ENCODE results near the gene INTS4. TPM values are rescaled to one million over a fixed set of nuclear protein-coding genes. Genes with fewer than 3 reads are reported as not detected.

INTS4 gene
- total and polyA plus RNA-seq, 10 of the 15 experiments (the other 5 are each of a cell fraction or from before 2014, with no cell fraction given) = 20.2 to 50.5 (median 40.0) TPM

DNA sequence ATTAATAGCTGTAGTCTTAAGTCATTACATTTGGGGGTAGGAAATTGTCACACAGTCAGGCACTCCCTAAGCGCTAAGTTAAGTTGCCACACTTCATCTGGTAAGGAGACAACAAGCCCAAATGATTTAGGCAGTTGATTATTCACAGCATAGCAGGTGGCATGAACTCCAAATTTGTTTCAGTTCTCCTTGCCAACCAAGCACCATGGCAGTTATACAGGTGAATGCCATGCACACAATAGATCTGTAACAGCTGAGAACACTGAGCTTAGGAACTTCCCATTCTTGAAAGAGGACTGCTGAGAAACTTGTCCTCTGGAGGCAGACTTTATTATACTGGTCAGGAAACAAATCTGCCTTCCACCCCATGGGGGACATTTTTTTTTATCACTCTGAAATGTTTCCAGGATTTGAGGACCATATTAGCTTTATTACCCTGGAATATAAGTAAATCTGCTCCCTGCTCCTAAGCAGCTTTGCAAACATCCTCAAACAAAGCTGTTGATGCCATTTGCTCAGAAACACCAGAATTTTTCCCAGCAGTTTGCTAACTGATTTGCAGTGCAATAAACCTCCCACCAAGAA, 5.1 kb upstream of the INTS4 start:
- FAIRE-seq = no peak
- CTCF ChIA-PET = interaction anchor here (0.6 to 2.6 kb wide), 32 partner anchors 8 to 565 kb away, joined by 3 to 37 read pairs (median 4); partner anchors contain the start of gene NDUFC2
- in situ Hi-C loops (cut with MboI) = loop anchor here (5.0 kb wide), 1 partner anchor 222 kb away; no protein-coding TSS in a partner anchor
- no peak for TF ChIP-seq POLR2AphosphoS2 (IDR thresholded peaks at IDR 0.05; ENCODE audit: low read depth, low read length)
- no peak for TF ChIP-seq FOS (IDR thresholded peaks at IDR 0.05; ENCODE audit: borderline replicate concordance, extremely low read depth, insufficient read length)
- TF ChIP-seq NFIC (IDR thresholded peaks at IDR 0.05; ENCODE audit: low read depth, low read length) = no peak
- no peak for TF ChIP-seq CBFB (IDR thresholded peaks at IDR 0.05; ENCODE audit: low read depth)
- TF ChIP-seq, protein P1, sequence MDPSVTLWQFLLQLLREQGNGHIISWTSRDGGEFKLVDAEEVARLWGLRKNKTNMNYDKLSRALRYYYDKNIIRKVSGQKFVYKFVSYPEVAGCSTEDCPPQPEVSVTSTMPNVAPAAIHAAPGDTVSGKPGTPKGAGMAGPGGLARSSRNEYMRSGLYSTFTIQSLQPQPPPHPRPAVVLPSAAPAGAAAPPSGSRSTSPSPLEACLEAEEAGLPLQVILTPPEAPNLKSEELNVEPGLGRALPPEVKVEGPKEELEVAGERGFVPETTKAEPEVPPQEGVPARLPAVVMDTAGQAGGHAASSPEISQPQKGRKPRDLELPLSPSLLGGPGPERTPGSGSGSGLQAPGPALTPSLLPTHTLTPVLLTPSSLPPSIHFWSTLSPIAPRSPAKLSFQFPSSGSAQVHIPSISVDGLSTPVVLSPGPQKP (IDR thresholded peaks at IDR 0.05; ENCODE audit: low read depth, low read length) = no peak
- TF ChIP-seq, protein P2, sequence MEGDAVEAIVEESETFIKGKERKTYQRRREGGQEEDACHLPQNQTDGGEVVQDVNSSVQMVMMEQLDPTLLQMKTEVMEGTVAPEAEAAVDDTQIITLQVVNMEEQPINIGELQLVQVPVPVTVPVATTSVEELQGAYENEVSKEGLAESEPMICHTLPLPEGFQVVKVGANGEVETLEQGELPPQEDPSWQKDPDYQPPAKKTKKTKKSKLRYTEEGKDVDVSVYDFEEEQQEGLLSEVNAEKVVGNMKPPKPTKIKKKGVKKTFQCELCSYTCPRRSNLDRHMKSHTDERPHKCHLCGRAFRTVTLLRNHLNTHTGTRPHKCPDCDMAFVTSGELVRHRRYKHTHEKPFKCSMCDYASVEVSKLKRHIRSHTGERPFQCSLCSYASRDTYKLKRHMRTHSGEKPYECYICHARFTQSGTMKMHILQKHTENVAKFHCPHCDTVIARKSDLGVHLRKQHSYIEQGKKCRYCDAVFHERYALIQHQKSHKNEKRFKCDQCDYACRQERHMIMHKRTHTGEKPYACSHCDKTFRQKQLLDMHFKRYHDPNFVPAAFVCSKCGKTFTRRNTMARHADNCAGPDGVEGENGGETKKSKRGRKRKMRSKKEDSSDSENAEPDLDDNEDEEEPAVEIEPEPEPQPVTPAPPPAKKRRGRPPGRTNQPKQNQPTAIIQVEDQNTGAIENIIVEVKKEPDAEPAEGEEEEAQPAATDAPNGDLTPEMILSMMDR (IDR thresholded peaks at IDR 0.05 in 2 of 3, conservative IDR thresholded peaks at IDR 0.05 in 1 of 3; ENCODE audit: control insufficient read depth in 2 of 3, extremely low read depth in 1 of 3, insufficient read depth in 1 of 3, low read depth in 3 of 3, low read length in 3 of 3) = no peak
- TF ChIP-seq, protein P3, sequence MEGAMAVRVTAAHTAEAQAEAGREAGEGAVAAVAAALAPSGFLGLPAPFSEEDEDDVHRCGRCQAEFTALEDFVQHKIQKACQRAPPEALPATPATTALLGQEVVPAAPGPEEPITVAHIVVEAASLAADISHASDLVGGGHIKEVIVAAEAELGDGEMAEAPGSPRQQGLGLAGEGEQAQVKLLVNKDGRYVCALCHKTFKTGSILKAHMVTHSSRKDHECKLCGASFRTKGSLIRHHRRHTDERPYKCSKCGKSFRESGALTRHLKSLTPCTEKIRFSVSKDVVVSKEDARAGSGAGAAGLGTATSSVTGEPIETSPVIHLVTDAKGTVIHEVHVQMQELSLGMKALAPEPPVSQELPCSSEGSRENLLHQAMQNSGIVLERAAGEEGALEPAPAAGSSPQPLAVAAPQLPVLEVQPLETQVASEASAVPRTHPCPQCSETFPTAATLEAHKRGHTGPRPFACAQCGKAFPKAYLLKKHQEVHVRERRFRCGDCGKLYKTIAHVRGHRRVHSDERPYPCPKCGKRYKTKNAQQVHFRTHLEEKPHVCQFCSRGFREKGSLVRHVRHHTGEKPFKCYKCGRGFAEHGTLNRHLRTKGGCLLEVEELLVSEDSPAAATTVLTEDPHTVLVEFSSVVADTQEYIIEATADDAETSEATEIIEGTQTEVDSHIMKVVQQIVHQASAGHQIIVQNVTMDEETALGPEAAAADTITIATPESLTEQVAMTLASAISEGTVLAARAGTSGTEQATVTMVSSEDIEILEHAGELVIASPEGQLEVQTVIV (IDR thresholded peaks at IDR 0.05; ENCODE audit: borderline replicate concordance, partially characterized antibody) = no peak
- TF ChIP-seq KDM1A (IDR thresholded peaks at IDR 0.05; ENCODE audit: borderline replicate concordance) = no peak
- TF ChIP-seq GATAD2B (conservative IDR thresholded peaks at IDR 0.05; ENCODE audit: low read depth) = no peak
- no peak for TF ChIP-seq EZH2 (IDR thresholded peaks at IDR 0.05; ENCODE audit: borderline replicate concordance, control insufficient read depth, low read depth, low read length)
- TF ChIP-seq PAX5 (IDR thresholded peaks at IDR 0.05; ENCODE audit: borderline replicate concordance, low read depth, low read length) = no peak
- TF ChIP-seq KAT2A (conservative IDR thresholded peaks at IDR 0.05; ENCODE audit: control insufficient read depth, low read depth, low read length) = no peak
- no peak for TF ChIP-seq RELA (IDR thresholded peaks at IDR 0.05; ENCODE audit: borderline replicate concordance, partially characterized antibody)
- TF ChIP-seq, protein P4, sequence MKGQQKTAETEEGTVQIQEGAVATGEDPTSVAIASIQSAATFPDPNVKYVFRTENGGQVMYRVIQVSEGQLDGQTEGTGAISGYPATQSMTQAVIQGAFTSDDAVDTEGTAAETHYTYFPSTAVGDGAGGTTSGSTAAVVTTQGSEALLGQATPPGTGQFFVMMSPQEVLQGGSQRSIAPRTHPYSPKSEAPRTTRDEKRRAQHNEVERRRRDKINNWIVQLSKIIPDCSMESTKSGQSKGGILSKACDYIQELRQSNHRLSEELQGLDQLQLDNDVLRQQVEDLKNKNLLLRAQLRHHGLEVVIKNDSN (IDR thresholded peaks at IDR 0.05; ENCODE audit: borderline replicate concordance, extremely low read length, insufficient read depth, low read depth, low read length) = no peak
- TF ChIP-seq, protein P5, sequence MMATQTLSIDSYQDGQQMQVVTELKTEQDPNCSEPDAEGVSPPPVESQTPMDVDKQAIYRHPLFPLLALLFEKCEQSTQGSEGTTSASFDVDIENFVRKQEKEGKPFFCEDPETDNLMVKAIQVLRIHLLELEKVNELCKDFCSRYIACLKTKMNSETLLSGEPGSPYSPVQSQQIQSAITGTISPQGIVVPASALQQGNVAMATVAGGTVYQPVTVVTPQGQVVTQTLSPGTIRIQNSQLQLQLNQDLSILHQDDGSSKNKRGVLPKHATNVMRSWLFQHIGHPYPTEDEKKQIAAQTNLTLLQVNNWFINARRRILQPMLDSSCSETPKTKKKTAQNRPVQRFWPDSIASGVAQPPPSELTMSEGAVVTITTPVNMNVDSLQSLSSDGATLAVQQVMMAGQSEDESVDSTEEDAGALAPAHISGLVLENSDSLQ (IDR thresholded peaks at IDR 0.05) = no peak

More for the DNA sequence above, 5.1 kb upstream of the INTS4 start:
- WGBS (ENCODE audit: insufficient coverage, insufficient replicate concordance, low lambda C conversion rate, missing lambda C conversion rate) = 54% methylated on average over 1 of the region's 1 CpG
- H3K4me1 ChIP-seq (ENCODE audit: control insufficient read depth, insufficient read depth, low read length) = no peaks in the 10 kb centered on the region
- no peaks in the 10 kb centered on the region for H3K9me3 ChIP-seq (replicated peaks; ENCODE audit: control insufficient read depth, insufficient read depth, low read length)
- ChIA-PET POLR2A (no interaction called here), SMC1A (ENCODE audit: uncharacterized antibody, unreplicated experiment) (interaction anchor here (0.6 to 2.0 kb wide), 17 partner anchors 10 to 565 kb away, joined by 3 to 11 read pairs (median 5); no protein-coding TSS in a partner anchor), RAD21 (ENCODE audit: unreplicated experiment) (interaction anchor here (0.6 to 1.8 kb wide), 12 partner anchors 12 to 464 kb away, joined by 3 to 15 read pairs (median 4); partner anchors contain the start of gene CLNS1A)
- peak overlapping the region; percentile 24 for H2AFZ ChIP-seq (ENCODE audit: control insufficient read depth, low read depth, low read length)
- no peak overlapping the region for H3K27ac ChIP-seq (ENCODE audit: control insufficient read depth, insufficient read depth)
- no peaks in the 10 kb centered on the region for H3K27me3 ChIP-seq (replicated peaks in 1 of 2; ENCODE audit: control insufficient read depth in 2 of 2, insufficient read depth in 2 of 2, low read length in 1 of 2)
- no peak overlapping the region for H3K4me2 ChIP-seq (ENCODE audit: control insufficient read depth, insufficient read depth)
- H3K4me3 ChIP-seq = no peak overlapping the region
- intact Hi-C loops (cut with micrococcal nuclease; ENCODE audit: unreplicated experiment) = loop anchor here (1.0 to 10.0 kb wide), 3 partner anchors 47 to 223 kb away; partner anchors contain the start of genes KCTD21 and USP35
- H3K79me2 ChIP-seq (ENCODE audit: control insufficient read depth, insufficient read depth, low read length) = 0 out of 2 replicates have a peak, but pooled peaks cover 2% of the 10 kb centered on the region
- no peak for DNase-seq (ENCODE audit: low read depth, low spot score)
- no peak for ATAC-seq
- no peak overlapping the region for H3K9ac ChIP-seq (ENCODE audit: control insufficient read depth, insufficient read depth, low read length)
- H4K20me1 ChIP-seq (ENCODE audit: control insufficient read depth, insufficient read depth) = no peaks in the 10 kb centered on the region
- H3K36me3 ChIP-seq (ENCODE audit: control insufficient read depth in 2 of 2, insufficient read depth in 2 of 2, low read length in 1 of 2) = no peaks in the 10 kb centered on the region
- no TSS peak for BruUV-seq (replicated peaks)

Data from GM12878 (cell line).